Uterus (tissue), 4 donors: Measurements from ENCODE around the gene NUDT21. TPM values are rescaled to one million over a fixed set of nuclear protein-coding genes. Genes with fewer than 3 reads are reported as not detected.

Source experiments
- DNase-seq, 2 donors: peaks; one replicate each; pipeline ENCODE4 v3.0.0-alpha.2; 2019 to 2020
- H3K27ac ChIP-seq, 2 donors: fragments of 200-600 bp; sonication (generic); 1 replicate in 1 of 2; 2 replicates in 1 of 2; pipeline ENCODE4 v1.5.1; 2016 to 2018
- H3K27me3 ChIP-seq, 2 donors: fragments of 200-600 bp; sonication (generic); one replicate each; pipeline ENCODE4 v1.5.1; 2018 to 2019; ENCODE audit warnings: control low read depth in 1 of 2
- H3K36me3 ChIP-seq, 2 donors: fragments of 200-600 bp; sonication (generic); one replicate each; pipeline ENCODE4 v1.5.1; 2019; ENCODE audit warnings: control low read depth in 1 of 2
- H3K4me1 ChIP-seq, 2 donors: fragments of 200-600 bp; sonication (generic); one replicate each; pipeline ENCODE4 v1.5.1; 2018 to 2019; ENCODE audit warnings: control low read depth in 1 of 2
- H3K4me3 ChIP-seq, 2 donors: fragments of 200-600 bp; sonication (generic); 1 replicate in 1 of 2; 2 replicates in 1 of 2; pipeline ENCODE4 v1.5.1; 2018 to 2019; ENCODE audit warnings: mild to moderate bottlenecking in 1 of 2
- H3K9me3 ChIP-seq, 2 donors: fragments of 200-600 bp; sonication (generic); one replicate each; pipeline ENCODE4 v1.5.1; 2019; ENCODE audit warnings: control low read depth in 1 of 2
- CTCF ChIP-seq, 4 experiments: fragments of 200-600 bp in 2 of 4; fragments of 450-650 bp in 2 of 4; sonication (generic) in 2 of 4; IDR thresholded peaks; one replicate each; pipeline ENCODE4 v1.5.1; 2016 to 2019; ENCODE audit warnings: antibody characterized with exemption in 4 of 4, mild to moderate bottlenecking in 2 of 4, moderate library complexity in 1 of 4
- POLR2A ChIP-seq, 2 donors: fragments of 450-650 bp; IDR thresholded peaks; one replicate each; pipeline ENCODE4 v1.6.1; 2016; ENCODE audit warnings: antibody characterized with exemption in 2 of 2, mild to moderate bottlenecking in 1 of 2, moderate library complexity in 1 of 2
- intact Hi-C: fragments of 100-400 bp; cut with DNase I; formaldehyde crosslinking; loops from one replicate; pipeline ENCODE4 v1.15.1; 2023; ENCODE audit warnings: low total_unique reads
- total RNA-seq, 4 donors: library from RNA; depleted of rRNA in 3 of 4; stranded (reverse); fragments of >200 nt in 3 of 4; gene quantifications; one replicate each; pipeline versions ENCODE4 v1.1.0 to v1.2.4, GENCODE V29; 2014 to 2023
- donor health status: DM: yes; HTN: yes; CAD: no.

Gene NUDT21
- total RNA-seq, 4 donors from 2014 or later = 23.1 to 184 (median 89.2) TPM

GRCh38 chr16:56436258-56436657 lies 14.9 kb downstream of the NUDT21 start:
- H3K27ac ChIP-seq = no peak overlapping the region
- no peak for DNase-seq
- intact Hi-C loops = no loop called here
- TF ChIP-seq POLR2A (IDR thresholded peaks at IDR 0.05) (no peak), CTCF (IDR thresholded peaks at IDR 0.05) (no peak)
- no peaks in the 10 kb centered on the region for H3K36me3 ChIP-seq
- H3K4me1 ChIP-seq = no peaks in the 10 kb centered on the region
- H3K27me3 ChIP-seq = no peaks in the 10 kb centered on the region
- no peak overlapping the region for H3K4me3 ChIP-seq
- H3K9me3 ChIP-seq = no peaks in the 10 kb centered on the region

DNA sequence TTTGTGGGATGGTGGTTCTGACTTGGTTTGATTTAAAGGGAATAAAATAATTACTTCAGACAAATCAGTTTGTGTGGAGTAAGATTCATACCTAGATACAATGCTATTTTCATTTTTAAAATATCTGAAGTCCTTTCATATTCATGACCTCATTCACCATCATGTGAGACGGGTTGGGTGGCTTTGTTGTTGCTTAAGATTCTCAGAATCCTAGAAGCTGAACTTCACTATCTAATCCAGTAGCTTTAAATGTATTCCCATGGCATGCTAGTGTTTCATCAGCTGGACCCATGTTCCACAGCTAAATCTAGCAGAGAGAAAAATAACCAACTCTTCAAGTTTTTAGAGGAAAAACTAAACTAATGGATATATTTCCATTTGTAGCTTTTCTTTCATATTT lies 23.0 kb downstream of the NUDT21 start:
- no peaks in the 10 kb centered on the region for H3K4me1 ChIP-seq
- no peak overlapping the region for H3K27ac ChIP-seq
- intact Hi-C loops = no loop called here
- no peak for TF ChIP-seq CTCF (IDR thresholded peaks at IDR 0.05)
- TF ChIP-seq POLR2A (IDR thresholded peaks at IDR 0.05) = no peak
- H3K9me3 ChIP-seq = no peaks in the 10 kb centered on the region
- DNase-seq = no peak
- no peak overlapping the region for H3K4me3 ChIP-seq
- H3K36me3 ChIP-seq = no peaks in the 10 kb centered on the region
- H3K27me3 ChIP-seq = no peaks in the 10 kb centered on the region

DNA sequence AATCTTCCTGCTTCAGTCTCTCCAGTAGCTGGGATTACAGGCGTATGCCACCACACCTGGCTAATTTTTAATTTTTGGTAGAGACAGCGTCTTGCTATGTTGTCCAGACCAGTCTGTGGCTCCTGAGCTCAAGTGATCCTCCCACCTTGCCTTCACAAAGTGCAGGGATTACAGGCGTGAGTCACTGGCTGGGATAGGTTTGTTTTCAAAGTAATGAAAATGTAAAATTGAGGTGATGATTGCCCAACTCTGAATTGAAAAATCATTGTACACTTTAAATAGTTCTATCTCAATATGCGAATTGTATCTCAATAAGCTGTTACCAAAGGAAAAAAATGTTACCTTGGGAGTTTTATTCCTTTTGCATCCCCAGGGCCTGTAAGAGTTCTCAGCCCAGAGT lies 24.5 kb downstream of the NUDT21 start:
- H3K27ac ChIP-seq = peak overlapping the region in 1 of 2 donors; percentile 88

DNA sequence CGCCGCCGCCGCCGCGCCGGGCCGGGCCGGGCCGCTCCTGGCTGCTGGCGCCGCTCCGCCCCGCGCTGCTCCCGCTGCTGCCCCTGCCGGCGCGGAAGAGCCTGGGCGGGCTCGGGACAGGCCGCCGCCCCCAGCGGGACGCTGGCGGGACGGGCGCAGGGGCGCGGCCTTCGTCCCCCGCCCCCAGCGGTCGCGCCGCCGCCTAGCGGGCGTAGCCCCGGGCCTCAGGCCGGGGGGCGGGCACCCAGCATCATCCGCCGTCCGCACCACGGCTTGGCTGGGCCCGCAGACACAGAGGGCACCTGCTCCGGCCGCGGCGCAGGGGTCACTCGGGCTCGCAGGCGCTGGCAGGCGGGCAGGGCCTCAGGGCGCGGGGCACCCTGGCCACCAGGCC lies 25.7 kb downstream of the NUDT21 start, which contains the start of gene AMFR:
AMFR (minus strand) TSS at position 107 of the 394 bp plus-strand sequence. CDS start 218 bp downstream, outside the sequence.
- DNase-seq = peak; percentile 48 to 67
- H3K4me3 ChIP-seq = peak within 1 kb of the TSS; percentile 56 to 96
- intact Hi-C loops = no loop called here

More for the DNA sequence above, 24.5 kb downstream of the NUDT21 start:
- H3K4me3 ChIP-seq = no peak overlapping the region
- no peak for TF ChIP-seq CTCF (IDR thresholded peaks at IDR 0.05)
- no peak for TF ChIP-seq POLR2A (IDR thresholded peaks at IDR 0.05)
- intact Hi-C loops = no loop called here
- no peaks in the 10 kb centered on the region for H3K36me3 ChIP-seq
- H3K9me3 ChIP-seq = no peaks in the 10 kb centered on the region
- DNase-seq = no peak
- H3K27me3 ChIP-seq = no peaks in the 10 kb centered on the region
- H3K4me1 ChIP-seq = peaks cover 0 to 4% of the 10 kb centered on the region in 2 donors

More for the DNA sequence above, 25.7 kb downstream of the NUDT21 start, which contains the start of gene AMFR:
- no peaks in the 10 kb centered on the region for H3K36me3 ChIP-seq
- peak within 1 kb of the TSS; percentile 90 to 92 for H3K27ac ChIP-seq
- TF ChIP-seq CTCF (IDR thresholded peaks at IDR 0.05) (peak; percentile 16 to 94 (median 74)), POLR2A (IDR thresholded peaks at IDR 0.05) (peak; percentile 19 to 58)
- H3K9me3 ChIP-seq = no peaks in the 10 kb centered on the region
- no peaks in the 10 kb centered on the region for H3K27me3 ChIP-seq
- peaks cover 0 to 4% of the 10 kb centered on the region in 2 donors for H3K4me1 ChIP-seq
